A549 treated with ZK216348 at 1 μM for 4 hours (cell line): ENCODE results near the gene RUSC1. TPM values are rescaled to one million over a fixed set of nuclear protein-coding genes. Genes with fewer than 3 reads are reported as not detected.

Experiments used
- total RNA-seq: library from RNA; stranded (reverse); fragments of 200-300 nt; extraction: Qiagen RNA extraction; gene quantifications from 5 replicates; pipeline ENCODE4 v1.2.3, GENCODE V29; 2022; ENCODE audit warnings: low read depth

RUSC1 gene
- 31.4 to 61.5 TPM (median 56.9 TPM) in 5 replicates for total RNA-seq

GRCh38 chr1:155320661-155321617, at the start of gene RUSC1:
RUSC1 (plus strand) TSS chr1:155320894; CDS start chr1:155321774, 880 bp downstream.

GRCh38 chr1:155273343-155274245, 47.1 kb upstream of the RUSC1 start, which contains the start of gene CLK2:
CLK2 (minus strand) TSS chr1:155273504; CDS start chr1:155270977, 2,527 bp downstream.

GRCh38 chr1:155277070-155277901, 43.4 kb upstream of the RUSC1 start, which contains the start of gene HCN3:
HCN3 (plus strand) TSS chr1:155277463; CDS start chr1:155277591, 128 bp downstream.

GRCh38 chr1:155301342-155301841, 19.3 kb upstream of the RUSC1 start, which contains the start of gene PKLR:
PKLR (minus strand) TSS chr1:155301438; CDS start chr1:155301395, 43 bp downstream.

GRCh38 chr1:155308493-155309422, 11.9 kb upstream of the RUSC1 start, which contains the start of gene FDPS:
FDPS (plus strand) TSS chr1:155308866; CDS start chr1:155309790, 924 bp downstream.

Other genes starting within 250 kb of the RUSC1 start
- gene EFNA3, start 242.1 kb upstream of the RUSC1 start, total RNA-seq: 5.0 to 6.2 TPM (median 5.8 TPM) in 5 replicates
- gene EFNA1, start 193.0 kb upstream of the RUSC1 start, total RNA-seq: 25.9 to 37.5 TPM (median 31.4 TPM) in 5 replicates
- gene SLC50A1, start 185.0 kb upstream of the RUSC1 start, total RNA-seq: 30.3 to 36.9 TPM (median 34.9 TPM) in 5 replicates
- gene DPM3, start 180.4 kb upstream of the RUSC1 start, total RNA-seq: 48.3 to 103 TPM (median 102 TPM) in 5 replicates
- gene KRTCAP2, start 147.6 kb upstream of the RUSC1 start, total RNA-seq: 165 to 271 TPM (median 248 TPM) in 5 replicates
- 1.0 to 3.1 TPM (median 1.8 TPM) in 5 replicates for gene TRIM46, start 147.0 kb upstream of the RUSC1 start, total RNA-seq
- gene THBS3, start 113.0 kb upstream of the RUSC1 start, total RNA-seq: 6.7 to 10.8 TPM (median 9.2 TPM) in 5 replicates
- gene MTX1, start 112.2 kb upstream of the RUSC1 start, total RNA-seq: 53.5 to 74.7 TPM (median 69.1 TPM) in 5 replicates
- 20.0 to 40.0 TPM (median 36.8 TPM) in 5 replicates for gene ENTREP3, start 65.4 kb upstream of the RUSC1 start, total RNA-seq
- gene SCAMP3, start 58.5 kb upstream of the RUSC1 start, total RNA-seq: 79.1 to 127 TPM (median 126 TPM) in 5 replicates
- gene CLK2, start 47.4 kb upstream of the RUSC1 start, total RNA-seq: 20.3 to 31.8 TPM (median 29.7 TPM) in 5 replicates
- 2.0 to 6.6 TPM (median 5.5 TPM) in 5 replicates for gene HCN3, start 43.4 kb upstream of the RUSC1 start, total RNA-seq
- 0.07 TPM in 1 of 5 replicates, not detected in the others for gene PKLR, start 19.5 kb upstream of the RUSC1 start, total RNA-seq
- 159 to 192 TPM (median 173 TPM) in 5 replicates for gene FDPS, start 12.0 kb upstream of the RUSC1 start, total RNA-seq
- gene ASH1L, start 241.9 kb downstream of the RUSC1 start, total RNA-seq: 8.9 to 12.8 TPM (median 11.1 TPM) in 5 replicates